Urothelium cell line (cell line): ENCODE measurements around the gene USP21.
"Not testable (repeated sequence)": the region's sequence is repeated elsewhere in the genome, so short reads cannot be mapped to it uniquely, and the experiment has no call there.

ENCODE experiments used
- DNase-seq: peaks from one replicate; pipeline ENCODE4 v3.0.0; 2011; ENCODE audit warnings: low spot score, mixed read lengths
- FAIRE-seq: peaks from 2 replicates; lab custom pipeline; 2011; peaks lifted over from hg19 to GRCh38; lab: Jason Lieb, UNC

The USP21 gene

GRCh38 chr1:161159087-161159912 is at the start of gene USP21:
Gene USP21, plus strand, starts transcription at chr1:161159500. Its CDS starts 1,141 bp downstream, at chr1:161160641.
- DNase-seq = peak; percentile 96
- FAIRE-seq = no peak

- no peak for FAIRE-seq
- no peak for DNase-seq
These were observed 48.2 kb upstream of the USP21 start for GRCh38 chr1:161111117-161111516.

GRCh38 chr1:161111527-161111926 is 47.8 kb upstream of the USP21 start:
- no peak for DNase-seq
- FAIRE-seq = no peak

- FAIRE-seq = no peak
These were observed 45.4 kb upstream of the USP21 start for GRCh38 chr1:161113915-161114314.

GRCh38 chr1:161114556-161114955 is 44.7 kb upstream of the USP21 start:
- no peak for DNase-seq
- FAIRE-seq = no peak

More at GRCh38 chr1:161113915-161114314, 45.4 kb upstream of the USP21 start:
- no peak for DNase-seq

GRCh38 chr1:161115132-161115711 is 44.1 kb upstream of the USP21 start:
- FAIRE-seq (peak; percentile 53), DNase-seq (peak; percentile 68)

- not testable (repeated sequence) for FAIRE-seq, DNase-seq
These were observed 43.3 kb upstream of the USP21 start for GRCh38 chr1:161115961-161116360.

GRCh38 chr1:161117759-161118581 is 41.3 kb upstream of the USP21 start, which contains the start of the genes NIT1 and PFDN2:
Gene NIT1, plus strand, starts transcription at chr1:161118105. Its CDS starts 72 bp downstream, at chr1:161118177.
Gene PFDN2, minus strand, starts transcription at chr1:161118037. Its CDS starts 11 bp downstream, at chr1:161118026.
- FAIRE-seq (peak; percentile 84), DNase-seq (peak; percentile 91)

GRCh38 chr1:161119092-161119903 is 40.0 kb upstream of the USP21 start:
- no peak for FAIRE-seq
- peak; percentile 56 for DNase-seq

- DNase-seq (no peak), FAIRE-seq (no peak)
These were observed 38.2 kb upstream of the USP21 start for GRCh38 chr1:161121042-161121650.

- DNase-seq (no peak), FAIRE-seq (no peak)
These were observed 37.5 kb upstream of the USP21 start for GRCh38 chr1:161121834-161122233.

GRCh38 chr1:161122967-161123366 is 36.3 kb upstream of the USP21 start:
- no peak for FAIRE-seq
- DNase-seq = no peak

GRCh38 chr1:161127649-161128048 is 31.7 kb upstream of the USP21 start:
- FAIRE-seq (no peak), DNase-seq (no peak)

GRCh38 chr1:161128591-161129420 is 30.5 kb upstream of the USP21 start:
- no peak for FAIRE-seq
- no peak for DNase-seq

- no peak for DNase-seq
- no peak for FAIRE-seq
These were observed 29.0 kb upstream of the USP21 start for GRCh38 chr1:161130266-161130665.

- DNase-seq (no peak), FAIRE-seq (no peak)
These were observed 27.5 kb upstream of the USP21 start for GRCh38 chr1:161131523-161132409.

- no peak for FAIRE-seq
- DNase-seq = peak; percentile 91
These were observed 26.7 kb upstream of the USP21 start, which contains the start of gene DEDD for GRCh38 chr1:161132410-161133219. Gene DEDD, minus strand, starts transcription at chr1:161132667. Its CDS starts 8,205 bp downstream, at chr1:161124462.
